ENCODE data around the gene EBF3. TPM values are rescaled to one million over a fixed set of nuclear protein-coding genes. Genes with fewer than 3 reads are reported as not detected.

EBF3 gene
- total RNA-seq, 1 experiment from 2014 or later, result 0.22 TPM

DNA sequence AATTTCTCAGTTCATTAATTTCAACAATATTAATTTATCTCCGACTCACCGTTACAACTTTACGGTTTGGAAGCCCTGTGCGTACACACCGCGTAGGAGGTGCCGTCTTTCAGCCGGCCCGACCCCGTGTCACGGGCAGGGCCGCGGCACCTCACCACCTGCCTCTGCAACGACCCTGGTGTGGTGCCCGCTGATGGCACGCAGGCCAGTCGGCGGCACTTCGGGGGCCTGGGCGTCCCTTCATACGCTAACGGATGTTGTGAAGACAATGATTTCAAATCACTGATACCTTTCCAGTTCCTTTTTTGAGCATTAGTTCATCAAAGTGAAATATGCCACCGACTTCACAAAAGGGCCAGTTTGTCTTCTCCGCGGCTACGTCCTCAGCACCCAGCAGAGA is 125.3 kb downstream of the EBF3 start:
- Histone ChIP-seq H3K4me2 (ENCODE audit: insufficient read depth, insufficient read length, low read length) (no peak overlapping the region), H3K79me1 (ENCODE audit: insufficient read depth, low read depth, low read length, poor library complexity, severe bottlenecking) (no peaks in the 10 kb centered on the region), H3K4ac (ENCODE audit: low read depth, low read length) (no peak overlapping the region), H4K91ac (ENCODE audit: insufficient read length, low read depth, low read length) (no peak overlapping the region), H3K23ac (ENCODE audit: insufficient read length, low read depth, low read length) (no peak overlapping the region), H3K9ac (ENCODE audit: extremely low read depth, insufficient read length, low read length) (no peak overlapping the region), H2BK12ac (ENCODE audit: insufficient read length, low read depth, low read length) (no peak overlapping the region), H2BK20ac (ENCODE audit: low read depth, low read length, poor library complexity, severe bottlenecking) (no peak overlapping the region), H3K9me3 (ENCODE audit: control insufficient read depth, low read depth, low read length) (no peaks in the 10 kb centered on the region), H4K5ac (ENCODE audit: insufficient read length, low read depth, low read length) (no peak overlapping the region), H3K79me2 (ENCODE audit: insufficient read depth, low read length) (no peaks in the 10 kb centered on the region), H3T11ph (ENCODE audit: low read length) (no peak overlapping the region), H3K18ac (ENCODE audit: insufficient read length, low read depth, low read length) (no peak overlapping the region), H2AK5ac (ENCODE audit: insufficient read length, low read length) (no peak overlapping the region), H3K27ac (ENCODE audit: insufficient read length, low read depth, low read length) (no peak overlapping the region), H2BK120ac (ENCODE audit: low read depth, low read length, poor library complexity, severe bottlenecking) (no peak overlapping the region), H3K14ac (ENCODE audit: insufficient read depth, low read length) (no peak overlapping the region), H3K23me2 (ENCODE audit: insufficient read length, low read depth, low read length, poor library complexity, severe bottlenecking) (no peaks in the 10 kb centered on the region), H3K27me3 (ENCODE audit: insufficient read depth, low read length) (no peaks in the 10 kb centered on the region), H3K4me1 (ENCODE audit: insufficient read depth, low read length) (no peaks in the 10 kb centered on the region), H2BK15ac (ENCODE audit: low read depth, low read length) (no peak overlapping the region), H3K56ac (ENCODE audit: insufficient read length, low read depth, low read length) (no peak overlapping the region), H4K8ac (replicated peaks; ENCODE audit: insufficient read length, low read depth, low read length) (no peak overlapping the region), H4K20me1 (ENCODE audit: control insufficient read depth, insufficient read depth, insufficient read length) (no peaks in the 10 kb centered on the region), H2BK5ac (ENCODE audit: insufficient read length, low read length) (no peak overlapping the region), H2AFZ (ENCODE audit: low read length) (no peak overlapping the region)
- WGBS (ENCODE audit: extremely low coverage, insufficient read length, low lambda C conversion rate), result no CpG with 5 or more reads among the region's 26 CpGs
- Mint-ChIP-seq H3K4me3 (no peak overlapping the region), H3K4me1 (no peaks in the 10 kb centered on the region), H3K27me3 (ENCODE audit: low read depth) (0 out of 2 replicates have a peak, but pooled peaks cover 3% of the 10 kb centered on the region), H3K36me3 (ENCODE audit: insufficient read depth in 1 of 3, low read depth in 3 of 3) (no peaks in the 10 kb centered on the region), H3K9me3 (no peaks in the 10 kb centered on the region), H3K27ac (no peak overlapping the region)
- TF ChIP-seq CTCF (conservative IDR thresholded peaks at IDR 0.05), result no peak
- DNase-seq, result no peak
